ENCODE results near the gene LSAMP. TPM values are rescaled to one million over a fixed set of nuclear protein-coding genes. Genes with fewer than 3 reads are reported as not detected.

Gene LSAMP
- total RNA-seq, 1 experiment from 2014 or later, result 10.1 TPM

- TF ChIP-seq, protein P1, sequence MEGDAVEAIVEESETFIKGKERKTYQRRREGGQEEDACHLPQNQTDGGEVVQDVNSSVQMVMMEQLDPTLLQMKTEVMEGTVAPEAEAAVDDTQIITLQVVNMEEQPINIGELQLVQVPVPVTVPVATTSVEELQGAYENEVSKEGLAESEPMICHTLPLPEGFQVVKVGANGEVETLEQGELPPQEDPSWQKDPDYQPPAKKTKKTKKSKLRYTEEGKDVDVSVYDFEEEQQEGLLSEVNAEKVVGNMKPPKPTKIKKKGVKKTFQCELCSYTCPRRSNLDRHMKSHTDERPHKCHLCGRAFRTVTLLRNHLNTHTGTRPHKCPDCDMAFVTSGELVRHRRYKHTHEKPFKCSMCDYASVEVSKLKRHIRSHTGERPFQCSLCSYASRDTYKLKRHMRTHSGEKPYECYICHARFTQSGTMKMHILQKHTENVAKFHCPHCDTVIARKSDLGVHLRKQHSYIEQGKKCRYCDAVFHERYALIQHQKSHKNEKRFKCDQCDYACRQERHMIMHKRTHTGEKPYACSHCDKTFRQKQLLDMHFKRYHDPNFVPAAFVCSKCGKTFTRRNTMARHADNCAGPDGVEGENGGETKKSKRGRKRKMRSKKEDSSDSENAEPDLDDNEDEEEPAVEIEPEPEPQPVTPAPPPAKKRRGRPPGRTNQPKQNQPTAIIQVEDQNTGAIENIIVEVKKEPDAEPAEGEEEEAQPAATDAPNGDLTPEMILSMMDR (conservative IDR thresholded peaks at IDR 0.05; ENCODE audit: low read depth, low read length), result no peak
- TF ChIP-seq EZH2 (IDR thresholded peaks at IDR 0.05; ENCODE audit: borderline replicate concordance, low read depth, low read length, poor library complexity, severe bottlenecking), result no peak
- H3K4me3 ChIP-seq (ENCODE audit: low read depth, low read length, poor library complexity, severe bottlenecking), result no peak overlapping the region
- H3K27ac ChIP-seq (ENCODE audit: low read depth, low read length, poor library complexity, severe bottlenecking), result no peak overlapping the region
- H3K36me3 ChIP-seq (ENCODE audit: insufficient read depth, low read length, poor library complexity, severe bottlenecking), result no peaks in the 10 kb centered on the region
- BruUV-seq (replicated peaks), result no TSS peak
- no peak for DNase-seq (ENCODE audit: low spot score)
- POLR2A ChIA-PET (ENCODE audit: low non-redundant PET), result no interaction called here
- no peaks in the 10 kb centered on the region for H3K27me3 ChIP-seq (replicated peaks; ENCODE audit: insufficient read depth, low read depth, low read length, poor library complexity)
- H3K9me3 ChIP-seq (ENCODE audit: low read depth, low read length, poor library complexity, severe bottlenecking), result no peaks in the 10 kb centered on the region
- CTCF ChIA-PET, result interaction anchor here (0.6 kb wide), 1 partner anchor 196 kb away, joined by 3 read pairs; no protein-coding TSS in a partner anchor
- intact Hi-C loops (cut with micrococcal nuclease; ENCODE audit: unreplicated experiment), result no loop called here
- H3K4me1 ChIP-seq (ENCODE audit: insufficient read depth, low read length, poor library complexity, severe bottlenecking), result peaks cover 15% of the 10 kb centered on the region
Observed at GRCh38 chr3:116302087-116302747, 143.1 kb downstream of the LSAMP start.

DNA sequence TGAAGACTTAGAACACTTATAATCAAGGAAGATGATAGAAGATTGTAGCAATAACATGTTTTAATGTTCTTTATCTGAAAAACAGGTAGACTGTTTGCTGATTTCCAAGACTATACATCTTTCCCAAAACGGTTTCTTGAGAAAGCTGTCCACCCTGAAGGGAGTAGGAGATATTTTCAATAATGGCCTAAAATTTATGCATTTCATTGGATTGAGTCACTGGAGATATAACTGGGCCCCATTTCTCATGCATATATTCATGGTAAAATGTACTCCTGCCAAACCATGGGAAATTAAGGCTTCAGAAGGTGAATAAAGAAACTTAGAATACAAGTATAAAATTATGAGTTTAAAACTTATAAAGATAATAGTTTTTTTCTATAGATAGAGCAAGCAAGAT, 143.9 kb downstream of the LSAMP start:
- POLR2A ChIA-PET (ENCODE audit: low non-redundant PET), result no interaction called here
- peak; percentile 42 for DNase-seq (ENCODE audit: low spot score)

DNA sequence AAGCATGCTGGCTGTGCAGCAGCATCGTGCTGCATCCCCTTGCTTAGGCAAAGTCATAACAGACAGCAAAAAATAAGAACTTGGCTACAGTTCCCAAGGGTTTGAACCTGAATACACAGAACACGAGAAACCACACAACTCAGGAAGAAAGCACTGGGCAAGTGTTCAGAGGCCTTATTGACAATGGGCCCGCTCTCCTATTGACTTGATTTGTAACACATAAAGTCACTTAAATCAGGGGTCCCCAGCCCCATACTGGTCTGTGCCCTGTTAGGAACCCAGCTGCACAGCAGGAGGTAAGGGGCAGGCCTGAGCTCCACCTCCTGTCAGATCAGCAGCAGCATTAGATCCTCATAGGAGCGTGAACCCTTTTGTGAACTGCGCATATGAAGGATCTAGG, 145.1 kb downstream of the LSAMP start:
- ChIA-PET POLR2A (ENCODE audit: low non-redundant PET) (no interaction called here), CTCF (no interaction called here)
- no peak overlapping the region for H3K4me3 ChIP-seq (ENCODE audit: low read depth, low read length, poor library complexity, severe bottlenecking)
- no peaks in the 10 kb centered on the region for H3K36me3 ChIP-seq (ENCODE audit: insufficient read depth, low read length, poor library complexity, severe bottlenecking)
- intact Hi-C loops (cut with micrococcal nuclease; ENCODE audit: unreplicated experiment), result no loop called here
- H3K27ac ChIP-seq (ENCODE audit: low read depth, low read length, poor library complexity, severe bottlenecking), result no peak overlapping the region
- DNase-seq (ENCODE audit: low spot score), result no peak
- no peaks in the 10 kb centered on the region for H3K27me3 ChIP-seq (replicated peaks; ENCODE audit: insufficient read depth, low read depth, low read length, poor library complexity)
- no peaks in the 10 kb centered on the region for H3K9me3 ChIP-seq (ENCODE audit: low read depth, low read length, poor library complexity, severe bottlenecking)
- H3K4me1 ChIP-seq (ENCODE audit: insufficient read depth, low read length, poor library complexity, severe bottlenecking), result peaks cover 15% of the 10 kb centered on the region
- BruUV-seq (replicated peaks), result no TSS peak
- TF ChIP-seq EZH2 (IDR thresholded peaks at IDR 0.05; ENCODE audit: borderline replicate concordance, low read depth, low read length, poor library complexity, severe bottlenecking), result no peak
- TF ChIP-seq, protein P1 (conservative IDR thresholded peaks at IDR 0.05; ENCODE audit: low read depth, low read length), result no peak

More for the DNA sequence above, 143.9 kb downstream of the LSAMP start:
- H3K4me3 ChIP-seq (ENCODE audit: low read depth, low read length, poor library complexity, severe bottlenecking), result no peak overlapping the region
- no peaks in the 10 kb centered on the region for H3K9me3 ChIP-seq (ENCODE audit: low read depth, low read length, poor library complexity, severe bottlenecking)
- CTCF ChIA-PET, result no interaction called here
- no TSS peak for BruUV-seq (replicated peaks)
- H3K27me3 ChIP-seq (replicated peaks; ENCODE audit: insufficient read depth, low read depth, low read length, poor library complexity), result no peaks in the 10 kb centered on the region
- TF ChIP-seq, protein P1 (conservative IDR thresholded peaks at IDR 0.05; ENCODE audit: low read depth, low read length), result no peak
- intact Hi-C loops (cut with micrococcal nuclease; ENCODE audit: unreplicated experiment), result no loop called here
- H3K27ac ChIP-seq (ENCODE audit: low read depth, low read length, poor library complexity, severe bottlenecking), result no peak overlapping the region
- peaks cover 15% of the 10 kb centered on the region for H3K4me1 ChIP-seq (ENCODE audit: insufficient read depth, low read length, poor library complexity, severe bottlenecking)
- H3K36me3 ChIP-seq (ENCODE audit: insufficient read depth, low read length, poor library complexity, severe bottlenecking), result no peaks in the 10 kb centered on the region

All from A673 (cell line).